Liver (tissue), 9 donors: ENCODE measurements around the gene SKIL. TPM values are rescaled to one million over a fixed set of nuclear protein-coding genes. Genes with fewer than 3 reads are reported as not detected.
A peak's percentile ranks its signal among the peaks of the same experiment; 100 is the strongest.

Experiments used
- DNase-seq: peaks from one replicate; pipeline ENCODE4 v3.0.0-alpha.2; 2017; ENCODE audit warnings: low spot score
- H3K27ac ChIP-seq, 2 donors: one replicate each; pipeline ENCODE4 v1.7.0; 2013; ENCODE audit warnings: inconsistent platforms in 2 of 2, low read length in 2 of 2, control low read depth in 1 of 2, low read depth in 1 of 2, mild to moderate bottlenecking in 1 of 2
- H3K27me3 ChIP-seq, 4 donors: one replicate each; pipeline versions ENCODE4 v1.6.1 to v1.7.0; 2013; ENCODE audit warnings: low read length in 3 of 4, inconsistent platforms in 1 of 4, mild to moderate bottlenecking in 1 of 4, moderate library complexity in 1 of 4; ENCODE audit not compliant: control insufficient read depth in 4 of 4, insufficient read depth in 4 of 4
- H3K36me3 ChIP-seq, 4 donors: one replicate each; pipeline versions ENCODE4 v1.6.1 to v1.7.0; 2013; ENCODE audit warnings: low read length in 3 of 4, mild to moderate bottlenecking in 3 of 4, low read depth in 1 of 4, moderate library complexity in 1 of 4; ENCODE audit not compliant: control insufficient read depth in 4 of 4, insufficient read depth in 3 of 4
- H3K4me1 ChIP-seq, 4 donors: one replicate each; pipeline versions ENCODE4 v1.6.1 to v1.7.0; 2013; ENCODE audit warnings: low read length in 3 of 4, mild to moderate bottlenecking in 3 of 4, moderate library complexity in 1 of 4; ENCODE audit not compliant: control insufficient read depth in 4 of 4, insufficient read depth in 4 of 4
- H3K4me3 ChIP-seq, 3 donors: one replicate each; pipeline versions ENCODE4 v1.6.1 to v1.7.0; 2013; ENCODE audit warnings: low read length in 3 of 3, control low read depth in 1 of 3, low read depth in 1 of 3, mild to moderate bottlenecking in 1 of 3
- H3K9ac ChIP-seq, 2 donors: one replicate each; pipeline ENCODE4 v1.7.0; 2013; ENCODE audit warnings: low read length in 2 of 2, mild to moderate bottlenecking in 2 of 2, moderate library complexity in 2 of 2, control low read depth in 1 of 2, low read depth in 1 of 2
- H3K9me3 ChIP-seq, 4 donors: one replicate each; pipeline versions ENCODE4 v1.6.1 to v1.7.0; 2013; ENCODE audit warnings: low read length in 3 of 4; ENCODE audit not compliant: control insufficient read depth in 4 of 4
- EGR1 ChIP-seq, 2 donors: IDR thresholded peaks; 2 replicates each; pipeline ENCODE4 v1.6.1; 2016 to 2018; ENCODE audit warnings: antibody characterized with exemption in 2 of 2, low read depth in 2 of 2
- FOXA1 ChIP-seq: IDR thresholded peaks from 2 replicates; pipeline ENCODE4 v1.6.1; 2016; ENCODE audit warnings: antibody characterized with exemption
- FOXA2 ChIP-seq: IDR thresholded peaks from 2 replicates; pipeline ENCODE4 v1.6.1; 2016; ENCODE audit warnings: antibody characterized with exemption
- GABPA ChIP-seq, 2 donors: IDR thresholded peaks in 1 of 2; conservative IDR thresholded peaks in 1 of 2; 2 replicates each; pipeline ENCODE4 v1.6.1; 2016; ENCODE audit warnings: antibody characterized with exemption in 2 of 2, mild to moderate bottlenecking in 1 of 2, moderate library complexity in 1 of 2
- HNF4G ChIP-seq: IDR thresholded peaks from 2 replicates; pipeline ENCODE4 v1.6.1; 2016; ENCODE audit warnings: antibody characterized with exemption
- JUND ChIP-seq, 2 donors: IDR thresholded peaks; 2 replicates each; pipeline ENCODE4 v1.6.1; 2016; ENCODE audit warnings: antibody characterized with exemption in 2 of 2
- MAX ChIP-seq: IDR thresholded peaks from 2 replicates; pipeline ENCODE4 v1.6.1; 2016; ENCODE audit warnings: antibody characterized with exemption
- NR2F2 ChIP-seq: IDR thresholded peaks from 2 replicates; pipeline ENCODE4 v1.6.1; 2016; ENCODE audit warnings: antibody characterized with exemption
- RAD21 ChIP-seq, 2 donors: IDR thresholded peaks; 2 replicates each; pipeline ENCODE4 v1.6.1; 2016; ENCODE audit warnings: antibody characterized with exemption in 2 of 2, mild to moderate bottlenecking in 2 of 2
- RXRA ChIP-seq, 2 donors: IDR thresholded peaks; 2 replicates each; pipeline ENCODE4 v1.6.1; 2017 to 2018; ENCODE audit warnings: antibody characterized with exemption in 2 of 2, mild to moderate bottlenecking in 1 of 2
- SP1 ChIP-seq: IDR thresholded peaks from 2 replicates; pipeline ENCODE4 v1.6.1; 2018; ENCODE audit warnings: antibody characterized with exemption, mild to moderate bottlenecking
- TAF1 ChIP-seq: conservative IDR thresholded peaks from 2 replicates; pipeline ENCODE4 v1.6.1; 2016; ENCODE audit warnings: antibody characterized with exemption, mild to moderate bottlenecking
- YY1 ChIP-seq: IDR thresholded peaks from 2 replicates; pipeline ENCODE4 v1.6.1; 2016; ENCODE audit warnings: antibody characterized with exemption, mild to moderate bottlenecking
- whole genome bisulfite sequencing: extraction: QIAGEN DNeasy Blood & Tissue Kit; methylation state at CpG from one replicate; pipeline ENCODE4 v1.1.7; 2013; 5-methylcytosine and 5-hydroxymethylcytosine counted together
- polyA plus RNA-seq, 2 donors: library from polyadenylated mRNA; stranded (reverse) in 1 of 2; unstranded in 1 of 2; fragments of 200-250 nt in 1 of 2; fragments of >200 nt in 1 of 2; fragmentation: Nextera tagmentation in 1 of 2; extraction: Ambion mirVana in 1 of 2; gene quantifications; one replicate each; pipeline versions ENCODE4 v1.2.1 to v1.2.3, GENCODE V29; 2013 to 2015
- total RNA-seq, 2 donors: library from RNA; depleted of rRNA; stranded (reverse); fragments of >200 nt; gene quantifications; one replicate each; pipeline ENCODE4 v1.2.3, GENCODE V29; 2014
- TF ChIP-seq, protein P1 (sequence below): IDR thresholded peaks from 2 replicates; pipeline ENCODE4 v1.6.1; 2016; ENCODE audit warnings: antibody characterized with exemption
- TF ChIP-seq, protein P2 (sequence below): IDR thresholded peaks from 2 replicates; pipeline ENCODE4 v1.6.1; 2016; ENCODE audit warnings: antibody characterized with exemption
- TF ChIP-seq, protein P3 (sequence below): fragments of 150-350 bp; IDR thresholded peaks from 2 replicates; pipeline ENCODE4 v1.5.1; 2017; ENCODE audit warnings: improper control_type of control experiment, low read depth, low read length; ENCODE audit not compliant: missing input control
- donor health status: healthy.
- donor health status: healthy.
- donor health status: healthy.
- donor health status: healthy.
- donor health status: healthy.

The SKIL gene
- total and polyA plus RNA-seq, 4 donors, result 2.5 to 43.2 (median 14.2) TPM

DNA sequence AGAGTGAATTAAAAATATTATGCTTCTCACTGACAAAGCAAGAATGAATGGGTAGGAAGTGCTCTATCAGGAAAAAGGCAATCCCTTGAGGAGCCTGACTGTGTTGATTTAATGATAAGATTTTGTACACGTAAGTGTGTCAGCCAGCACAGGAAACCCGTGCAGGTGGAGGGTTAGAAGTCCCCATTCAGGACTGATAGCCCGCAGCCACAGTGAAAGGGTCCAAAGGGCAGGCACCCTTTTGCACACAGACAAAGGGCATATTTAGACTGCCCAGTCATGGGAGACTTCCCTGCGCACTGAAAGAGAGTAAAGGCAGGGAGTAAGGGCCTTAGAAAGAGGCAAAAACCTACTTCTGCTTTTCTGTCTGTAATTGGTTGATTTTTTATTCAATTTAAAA is 26.4 kb upstream of the SKIL start (continued):
- TF ChIP-seq, protein P1, sequence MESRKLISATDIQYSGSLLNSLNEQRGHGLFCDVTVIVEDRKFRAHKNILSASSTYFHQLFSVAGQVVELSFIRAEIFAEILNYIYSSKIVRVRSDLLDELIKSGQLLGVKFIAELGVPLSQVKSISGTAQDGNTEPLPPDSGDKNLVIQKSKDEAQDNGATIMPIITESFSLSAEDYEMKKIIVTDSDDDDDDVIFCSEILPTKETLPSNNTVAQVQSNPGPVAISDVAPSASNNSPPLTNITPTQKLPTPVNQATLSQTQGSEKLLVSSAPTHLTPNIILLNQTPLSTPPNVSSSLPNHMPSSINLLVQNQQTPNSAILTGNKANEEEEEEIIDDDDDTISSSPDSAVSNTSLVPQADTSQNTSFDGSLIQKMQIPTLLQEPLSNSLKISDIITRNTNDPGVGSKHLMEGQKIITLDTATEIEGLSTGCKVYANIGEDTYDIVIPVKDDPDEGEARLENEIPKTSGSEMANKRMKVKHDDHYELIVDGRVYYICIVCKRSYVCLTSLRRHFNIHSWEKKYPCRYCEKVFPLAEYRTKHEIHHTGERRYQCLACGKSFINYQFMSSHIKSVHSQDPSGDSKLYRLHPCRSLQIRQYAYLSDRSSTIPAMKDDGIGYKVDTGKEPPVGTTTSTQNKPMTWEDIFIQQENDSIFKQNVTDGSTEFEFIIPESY, result peak; percentile 93
- no peak for TF ChIP-seq TAF1

GRCh38 chr3:170337420-170337819 is 20.1 kb upstream of the SKIL start:
- no peaks in the 10 kb centered on the region for H3K9me3 ChIP-seq
- TF ChIP-seq, protein P1, result no peak
- TF ChIP-seq RAD21 (IDR thresholded peaks at IDR 0.05) (no peak), SP1 (no peak), JUND (IDR thresholded peaks at IDR 0.05) (no peak), GABPA (IDR thresholded peaks at IDR 0.05 in 1 of 2, conservative IDR thresholded peaks at IDR 0.05 in 1 of 2) (no peak), NR2F2 (no peak), FOXA2 (no peak), EGR1 (IDR thresholded peaks at IDR 0.05; ENCODE audit: low read depth in 2 of 2) (no peak)
- TF ChIP-seq, protein P2, sequence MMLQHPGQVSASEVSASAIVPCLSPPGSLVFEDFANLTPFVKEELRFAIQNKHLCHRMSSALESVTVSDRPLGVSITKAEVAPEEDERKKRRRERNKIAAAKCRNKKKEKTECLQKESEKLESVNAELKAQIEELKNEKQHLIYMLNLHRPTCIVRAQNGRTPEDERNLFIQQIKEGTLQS, result no peak
- TF ChIP-seq, protein P3, sequence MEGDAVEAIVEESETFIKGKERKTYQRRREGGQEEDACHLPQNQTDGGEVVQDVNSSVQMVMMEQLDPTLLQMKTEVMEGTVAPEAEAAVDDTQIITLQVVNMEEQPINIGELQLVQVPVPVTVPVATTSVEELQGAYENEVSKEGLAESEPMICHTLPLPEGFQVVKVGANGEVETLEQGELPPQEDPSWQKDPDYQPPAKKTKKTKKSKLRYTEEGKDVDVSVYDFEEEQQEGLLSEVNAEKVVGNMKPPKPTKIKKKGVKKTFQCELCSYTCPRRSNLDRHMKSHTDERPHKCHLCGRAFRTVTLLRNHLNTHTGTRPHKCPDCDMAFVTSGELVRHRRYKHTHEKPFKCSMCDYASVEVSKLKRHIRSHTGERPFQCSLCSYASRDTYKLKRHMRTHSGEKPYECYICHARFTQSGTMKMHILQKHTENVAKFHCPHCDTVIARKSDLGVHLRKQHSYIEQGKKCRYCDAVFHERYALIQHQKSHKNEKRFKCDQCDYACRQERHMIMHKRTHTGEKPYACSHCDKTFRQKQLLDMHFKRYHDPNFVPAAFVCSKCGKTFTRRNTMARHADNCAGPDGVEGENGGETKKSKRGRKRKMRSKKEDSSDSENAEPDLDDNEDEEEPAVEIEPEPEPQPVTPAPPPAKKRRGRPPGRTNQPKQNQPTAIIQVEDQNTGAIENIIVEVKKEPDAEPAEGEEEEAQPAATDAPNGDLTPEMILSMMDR, result no peak
- peaks cover 0 to 11% (median 2%) of the 10 kb centered on the region in 4 donors for H3K4me1 ChIP-seq
- H3K4me3 ChIP-seq, result no peak overlapping the region
- no peak overlapping the region for H3K27ac ChIP-seq
- H3K9ac ChIP-seq, result no peak overlapping the region
- 93% methylated on average over 3 of the region's 3 CpGs for WGBS
- no peak for DNase-seq
- H3K36me3 ChIP-seq, result no peaks in the 10 kb centered on the region
- no peaks in the 10 kb centered on the region for H3K27me3 ChIP-seq

- H3K4me3 ChIP-seq, result no peak overlapping the region
- no peaks in the 10 kb centered on the region for H3K27me3 ChIP-seq
- WGBS, result 81% methylated on average over 1 of the region's 1 CpG
- DNase-seq, result no peak
- H3K27ac ChIP-seq, result no peak overlapping the region
- no peak overlapping the region for H3K9ac ChIP-seq
- peaks cover 0 to 11% (median 2%) of the 10 kb centered on the region in 4 donors for H3K4me1 ChIP-seq
- no peaks in the 10 kb centered on the region for H3K36me3 ChIP-seq
- no peaks in the 10 kb centered on the region for H3K9me3 ChIP-seq
- TF ChIP-seq YY1, result no peak
- no peak for TF ChIP-seq RAD21 (IDR thresholded peaks at IDR 0.05)
- TF ChIP-seq EGR1 (IDR thresholded peaks at IDR 0.05; ENCODE audit: low read depth in 2 of 2), result no peak
- TF ChIP-seq, protein P2, result no peak
- TF ChIP-seq, protein P3, result no peak
- TF ChIP-seq TAF1, result no peak
- no peak for TF ChIP-seq GABPA (IDR thresholded peaks at IDR 0.05 in 1 of 2, conservative IDR thresholded peaks at IDR 0.05 in 1 of 2)
- TF ChIP-seq, protein P1, result no peak
- TF ChIP-seq MAX, result no peak
- TF ChIP-seq FOXA1, result no peak
- TF ChIP-seq RXRA (IDR thresholded peaks at IDR 0.05), result no peak
- TF ChIP-seq JUND (IDR thresholded peaks at IDR 0.05), result no peak
- TF ChIP-seq HNF4G, result no peak
Measured at GRCh38 chr3:170338690-170339340, 18.7 kb upstream of the SKIL start.
